Measurements from ENCODE around the gene PCDHA1.
"Not testable (repeated sequence)": the region's sequence is repeated elsewhere in the genome, so short reads cannot be mapped to it uniquely, and the experiment has no call there.

- not testable (repeated sequence) for TF ChIP-seq CTCF, EZH2, EZH2phosphoT487 (IDR thresholded peaks at IDR 0.05)
Observed at GRCh38 chr5:140802381-140802780, 16.4 kb downstream of the PCDHA1 start.
